ENCODE data around the gene LY6G5C.

GRCh38 chr6:31712296-31712695 lies 31.4 kb upstream of the LY6G5C start:
- TF ChIP-seq EZH2 (IDR thresholded peaks at IDR 0.05; ENCODE audit: insufficient read depth, poor library complexity, severe bottlenecking) = no peak
- no peak for TF ChIP-seq EZH2phosphoT487 (IDR thresholded peaks at IDR 0.05; ENCODE audit: insufficient read depth, low read depth)
